Neural cell (in vitro differentiated cells): Measurements from ENCODE around the gene MEAK7. TPM values are rescaled to one million over a fixed set of nuclear protein-coding genes. Genes with fewer than 3 reads are reported as not detected.

ENCODE experiments used
- H2AFZ ChIP-seq: fragments of 200-600, 300-800 bp; sonication (generic), shearing (Covaris generic); 2 replicates; pipeline ENCODE4 v1.6.0; 2014; ENCODE audit warnings: low read depth, mild to moderate bottlenecking, antibody characterized with exemption, low read length, moderate library complexity
- H3F3A ChIP-seq: fragments of 200-600 bp; shearing (Covaris generic); 2 replicates; pipeline ENCODE4 v1.6.1; 2016; ENCODE audit warnings: mild to moderate bottlenecking, moderate library complexity, mixed read lengths, antibody characterized with exemption, low read length; ENCODE audit not compliant: insufficient read depth, poor library complexity, severe bottlenecking
- H3K27ac ChIP-seq: fragments of 200-600, 300-800 bp; sonication (generic), shearing (Covaris generic); 2 replicates; pipeline ENCODE4 v1.5.1; 2014; ENCODE audit warnings: mild to moderate bottlenecking, low read length, moderate library complexity
- H3K27me3 ChIP-seq: fragments of 300-800, 200-600 bp; sonication (generic), shearing (Covaris generic); 2 replicates; pipeline ENCODE4 v1.6.0; 2014; ENCODE audit warnings: mild to moderate bottlenecking, low read depth, low read length, moderate library complexity; ENCODE audit not compliant: insufficient read depth
- H3K36me3 ChIP-seq: fragments of 300-800, 200-600 bp; sonication (generic), shearing (Covaris generic); 2 replicates; pipeline ENCODE4 v1.5.1; 2014; ENCODE audit warnings: mild to moderate bottlenecking, antibody characterized with exemption, low read length, moderate library complexity; ENCODE audit not compliant: insufficient read depth
- H3K4me2 ChIP-seq: fragments of 300-800, 200-600 bp; sonication (generic), shearing (Covaris generic); 2 replicates; pipeline ENCODE4 v1.6.0; 2014; ENCODE audit warnings: mild to moderate bottlenecking, low read length
- H3K4me3 ChIP-seq: fragments of 300-800, 200-600 bp; sonication (generic), shearing (Covaris generic); 2 replicates; pipeline ENCODE4 v1.5.1; 2014; ENCODE audit warnings: mild to moderate bottlenecking, low read length, moderate library complexity
- H3K79me2 ChIP-seq: fragments of 200-600 bp; shearing (Covaris generic); replicated peaks from 2 replicates; pipeline ENCODE4 v1.6.0; 2014; ENCODE audit warnings: mild to moderate bottlenecking, low read length, moderate library complexity; ENCODE audit not compliant: insufficient read depth
- H3K9ac ChIP-seq: fragments of 300-800, 200-600 bp; sonication (generic), shearing (Covaris generic); 2 replicates; pipeline ENCODE4 v1.6.1; 2016; ENCODE audit warnings: mild to moderate bottlenecking, low read length, mixed read lengths
- H3K9me2 ChIP-seq: fragments of 200-600 bp; shearing (Covaris generic); 2 replicates; pipeline ENCODE4 v1.6.1; 2016; ENCODE audit warnings: mild to moderate bottlenecking, low read length, mixed read lengths; ENCODE audit not compliant: insufficient read depth
- H3K9me3 ChIP-seq: fragments of 200-600, 300-800 bp; sonication (generic), shearing (Covaris generic); 2 replicates; pipeline ENCODE4 v1.6.1; 2016; ENCODE audit warnings: mild to moderate bottlenecking, mixed run types, low read length, moderate library complexity, mixed read lengths
- H4K20me1 ChIP-seq: fragments of 200-600 bp; shearing (Covaris generic); 2 replicates; pipeline ENCODE4 v1.6.1; 2016; ENCODE audit warnings: mild to moderate bottlenecking, mixed run types; ENCODE audit not compliant: insufficient read depth
- EZH2 ChIP-seq: fragments of 200-600, 300-800 bp; shearing (Covaris generic), sonication (generic); IDR thresholded peaks from 2 replicates; pipeline ENCODE4 v1.6.1; 2014; ENCODE audit warnings: antibody characterized with exemption, low read length, borderline replicate concordance, mild to moderate bottlenecking; ENCODE audit not compliant: insufficient read depth, poor library complexity, severe bottlenecking
- POLR2AphosphoS5 ChIP-seq: IDR thresholded peaks from 2 replicates; pipeline ENCODE4 v1.6.1; 2012
- RAD21 ChIP-seq: fragments of 450-650 bp; conservative IDR thresholded peaks from 2 replicates; pipeline ENCODE4 v1.6.1; 2014; ENCODE audit warnings: antibody characterized with exemption, mild to moderate bottlenecking, moderate library complexity
- SMC3 ChIP-seq: fragments of 450-650 bp; conservative IDR thresholded peaks from 2 replicates; pipeline ENCODE4 v1.6.1; 2014; ENCODE audit warnings: antibody characterized with exemption, mild to moderate bottlenecking, moderate library complexity; ENCODE audit not compliant: poor library complexity
- TAF1 ChIP-seq: IDR thresholded peaks from 2 replicates; pipeline ENCODE4 v1.6.1; 2012; ENCODE audit warnings: low read depth
- polyA plus RNA-seq: library from polyadenylated mRNA; depleted of rRNA; stranded (reverse); fragments of >200 nt; gene quantifications from 2 replicates; pipeline ENCODE4 v1.2.3, GENCODE V29; 2014
- TF ChIP-seq, protein P1 (sequence below): IDR thresholded peaks from 2 replicates; pipeline ENCODE4 v1.6.1; 2012; ENCODE audit warnings: borderline replicate concordance
- TF ChIP-seq, protein P2 (sequence below): fragments of 450-650 bp; IDR thresholded peaks from 2 replicates; pipeline ENCODE4 v1.5.1; 2014; ENCODE audit warnings: antibody characterized with exemption, mild to moderate bottlenecking, moderate library complexity; ENCODE audit not compliant: poor library complexity, severe bottlenecking

Gene MEAK7
- polyA plus RNA-seq, 1 donor from 2014 or later = 12.4 TPM

DNA sequence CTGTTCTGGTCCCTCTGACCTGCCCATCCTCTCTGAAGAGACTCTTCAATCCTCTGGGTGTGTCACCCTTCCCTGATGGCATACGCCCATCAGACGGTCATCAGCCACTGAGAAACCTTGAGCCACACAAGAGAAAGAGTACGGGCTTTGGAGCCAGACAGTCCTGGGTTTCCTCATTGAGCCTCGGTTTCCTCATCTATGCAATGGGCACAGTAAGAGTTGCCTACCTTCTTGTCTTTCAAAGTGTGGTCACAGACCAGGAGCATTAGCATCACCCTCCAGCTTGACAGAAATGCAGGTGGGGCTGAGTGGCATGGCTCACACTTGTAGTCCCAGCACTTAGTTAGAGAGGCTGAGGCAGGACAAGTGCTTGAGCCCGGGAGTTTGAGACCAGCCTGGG is 26.1 kb upstream of the MEAK7 start:
- H3K27ac ChIP-seq = no peak overlapping the region
- no peak overlapping the region for H3K4me3 ChIP-seq
- H3F3A ChIP-seq = no peaks in the 10 kb centered on the region
- TF ChIP-seq POLR2AphosphoS5 = no peak
- TF ChIP-seq, protein P1, sequence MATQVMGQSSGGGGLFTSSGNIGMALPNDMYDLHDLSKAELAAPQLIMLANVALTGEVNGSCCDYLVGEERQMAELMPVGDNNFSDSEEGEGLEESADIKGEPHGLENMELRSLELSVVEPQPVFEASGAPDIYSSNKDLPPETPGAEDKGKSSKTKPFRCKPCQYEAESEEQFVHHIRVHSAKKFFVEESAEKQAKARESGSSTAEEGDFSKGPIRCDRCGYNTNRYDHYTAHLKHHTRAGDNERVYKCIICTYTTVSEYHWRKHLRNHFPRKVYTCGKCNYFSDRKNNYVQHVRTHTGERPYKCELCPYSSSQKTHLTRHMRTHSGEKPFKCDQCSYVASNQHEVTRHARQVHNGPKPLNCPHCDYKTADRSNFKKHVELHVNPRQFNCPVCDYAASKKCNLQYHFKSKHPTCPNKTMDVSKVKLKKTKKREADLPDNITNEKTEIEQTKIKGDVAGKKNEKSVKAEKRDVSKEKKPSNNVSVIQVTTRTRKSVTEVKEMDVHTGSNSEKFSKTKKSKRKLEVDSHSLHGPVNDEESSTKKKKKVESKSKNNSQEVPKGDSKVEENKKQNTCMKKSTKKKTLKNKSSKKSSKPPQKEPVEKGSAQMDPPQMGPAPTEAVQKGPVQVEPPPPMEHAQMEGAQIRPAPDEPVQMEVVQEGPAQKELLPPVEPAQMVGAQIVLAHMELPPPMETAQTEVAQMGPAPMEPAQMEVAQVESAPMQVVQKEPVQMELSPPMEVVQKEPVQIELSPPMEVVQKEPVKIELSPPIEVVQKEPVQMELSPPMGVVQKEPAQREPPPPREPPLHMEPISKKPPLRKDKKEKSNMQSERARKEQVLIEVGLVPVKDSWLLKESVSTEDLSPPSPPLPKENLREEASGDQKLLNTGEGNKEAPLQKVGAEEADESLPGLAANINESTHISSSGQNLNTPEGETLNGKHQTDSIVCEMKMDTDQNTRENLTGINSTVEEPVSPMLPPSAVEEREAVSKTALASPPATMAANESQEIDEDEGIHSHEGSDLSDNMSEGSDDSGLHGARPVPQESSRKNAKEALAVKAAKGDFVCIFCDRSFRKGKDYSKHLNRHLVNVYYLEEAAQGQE = no peak
- TF ChIP-seq RAD21 = no peak
- no peaks in the 10 kb centered on the region for H3K36me3 ChIP-seq
- no peaks in the 10 kb centered on the region for H4K20me1 ChIP-seq
- no peaks in the 10 kb centered on the region for H3K9me2 ChIP-seq
- no peaks in the 10 kb centered on the region for H3K9me3 ChIP-seq
- no peaks in the 10 kb centered on the region for H3K27me3 ChIP-seq
- no peak overlapping the region for H3K9ac ChIP-seq
- H2AFZ ChIP-seq = no peak overlapping the region
- H3K79me2 ChIP-seq = no peaks in the 10 kb centered on the region
- no peak overlapping the region for H3K4me2 ChIP-seq

DNA sequence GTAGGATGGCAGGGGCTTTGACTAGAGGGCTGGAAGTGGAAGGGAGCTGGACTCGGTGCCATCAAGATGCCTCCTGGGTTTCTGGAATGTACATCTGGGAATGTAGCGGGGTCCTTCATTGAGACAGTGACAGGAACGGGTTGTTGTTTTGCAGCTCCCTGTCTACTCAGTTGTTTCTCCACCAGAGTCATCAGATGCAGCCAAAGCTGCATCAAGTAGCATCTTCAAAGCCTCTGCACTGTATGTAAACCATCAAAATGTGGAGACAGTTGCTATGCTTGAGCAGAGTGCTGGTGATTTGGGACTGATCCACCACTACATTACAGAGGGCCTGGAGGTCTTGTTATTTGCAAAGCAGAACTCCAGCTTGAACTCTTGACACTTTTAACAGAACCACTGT is 25.1 kb upstream of the MEAK7 start:
- H3K27me3 ChIP-seq = no peaks in the 10 kb centered on the region
- H2AFZ ChIP-seq = no peak overlapping the region
- TF ChIP-seq EZH2 (no peak), TAF1 (no peak), SMC3 (no peak), RAD21 (no peak)
- TF ChIP-seq, protein P1 = no peak
- TF ChIP-seq, protein P2, sequence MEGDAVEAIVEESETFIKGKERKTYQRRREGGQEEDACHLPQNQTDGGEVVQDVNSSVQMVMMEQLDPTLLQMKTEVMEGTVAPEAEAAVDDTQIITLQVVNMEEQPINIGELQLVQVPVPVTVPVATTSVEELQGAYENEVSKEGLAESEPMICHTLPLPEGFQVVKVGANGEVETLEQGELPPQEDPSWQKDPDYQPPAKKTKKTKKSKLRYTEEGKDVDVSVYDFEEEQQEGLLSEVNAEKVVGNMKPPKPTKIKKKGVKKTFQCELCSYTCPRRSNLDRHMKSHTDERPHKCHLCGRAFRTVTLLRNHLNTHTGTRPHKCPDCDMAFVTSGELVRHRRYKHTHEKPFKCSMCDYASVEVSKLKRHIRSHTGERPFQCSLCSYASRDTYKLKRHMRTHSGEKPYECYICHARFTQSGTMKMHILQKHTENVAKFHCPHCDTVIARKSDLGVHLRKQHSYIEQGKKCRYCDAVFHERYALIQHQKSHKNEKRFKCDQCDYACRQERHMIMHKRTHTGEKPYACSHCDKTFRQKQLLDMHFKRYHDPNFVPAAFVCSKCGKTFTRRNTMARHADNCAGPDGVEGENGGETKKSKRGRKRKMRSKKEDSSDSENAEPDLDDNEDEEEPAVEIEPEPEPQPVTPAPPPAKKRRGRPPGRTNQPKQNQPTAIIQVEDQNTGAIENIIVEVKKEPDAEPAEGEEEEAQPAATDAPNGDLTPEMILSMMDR = no peak
- no peak overlapping the region for H3K9ac ChIP-seq
- H3F3A ChIP-seq = no peaks in the 10 kb centered on the region
- no peaks in the 10 kb centered on the region for H3K79me2 ChIP-seq
- no peak overlapping the region for H3K27ac ChIP-seq
- no peak overlapping the region for H3K4me3 ChIP-seq
- no peaks in the 10 kb centered on the region for H3K9me2 ChIP-seq
- no peak overlapping the region for H3K4me2 ChIP-seq
- H3K9me3 ChIP-seq = no peaks in the 10 kb centered on the region
- H3K36me3 ChIP-seq = no peaks in the 10 kb centered on the region
- H4K20me1 ChIP-seq = no peaks in the 10 kb centered on the region
